ENCODE results near the gene FAM135A. TPM values are rescaled to one million over a fixed set of nuclear protein-coding genes. Genes with fewer than 3 reads are reported as not detected.
"Not testable (repeated sequence)": the region's sequence is repeated elsewhere in the genome, so short reads cannot be mapped to it uniquely, and the experiment has no call there.

The FAM135A gene
- total RNA-seq, 1 experiment from 2014 or later = 31.5 TPM

DNA sequence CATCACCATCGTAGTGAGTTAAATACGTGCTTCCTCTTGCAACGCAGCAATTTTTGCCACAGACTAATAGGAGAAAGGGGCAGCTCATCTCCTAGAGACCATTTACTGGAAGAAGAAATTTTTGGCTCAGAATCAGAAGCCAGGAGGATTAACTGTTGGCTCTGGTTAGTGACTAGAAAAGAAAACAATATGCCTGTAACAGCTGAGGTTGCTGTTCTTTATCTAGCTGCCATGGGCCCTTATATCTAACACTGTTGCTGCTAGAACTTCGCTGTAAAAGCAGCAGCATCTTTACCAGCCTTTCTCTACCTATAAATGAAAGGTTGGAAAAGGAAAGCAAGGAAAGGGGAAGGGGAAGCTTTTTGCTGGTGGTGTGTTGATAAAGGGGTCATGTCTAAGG is 65.9 kb downstream of the FAM135A start:
- H3K4me1 ChIP-seq (ENCODE audit: control insufficient read depth, insufficient read depth, low read length) = peaks cover 3% of the 10 kb centered on the region; the same call in 1 of the 2 replicates
- TF ChIP-seq, protein P1, sequence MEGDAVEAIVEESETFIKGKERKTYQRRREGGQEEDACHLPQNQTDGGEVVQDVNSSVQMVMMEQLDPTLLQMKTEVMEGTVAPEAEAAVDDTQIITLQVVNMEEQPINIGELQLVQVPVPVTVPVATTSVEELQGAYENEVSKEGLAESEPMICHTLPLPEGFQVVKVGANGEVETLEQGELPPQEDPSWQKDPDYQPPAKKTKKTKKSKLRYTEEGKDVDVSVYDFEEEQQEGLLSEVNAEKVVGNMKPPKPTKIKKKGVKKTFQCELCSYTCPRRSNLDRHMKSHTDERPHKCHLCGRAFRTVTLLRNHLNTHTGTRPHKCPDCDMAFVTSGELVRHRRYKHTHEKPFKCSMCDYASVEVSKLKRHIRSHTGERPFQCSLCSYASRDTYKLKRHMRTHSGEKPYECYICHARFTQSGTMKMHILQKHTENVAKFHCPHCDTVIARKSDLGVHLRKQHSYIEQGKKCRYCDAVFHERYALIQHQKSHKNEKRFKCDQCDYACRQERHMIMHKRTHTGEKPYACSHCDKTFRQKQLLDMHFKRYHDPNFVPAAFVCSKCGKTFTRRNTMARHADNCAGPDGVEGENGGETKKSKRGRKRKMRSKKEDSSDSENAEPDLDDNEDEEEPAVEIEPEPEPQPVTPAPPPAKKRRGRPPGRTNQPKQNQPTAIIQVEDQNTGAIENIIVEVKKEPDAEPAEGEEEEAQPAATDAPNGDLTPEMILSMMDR (IDR thresholded peaks at IDR 0.05) = no peak
- TF ChIP-seq SIN3A (IDR thresholded peaks at IDR 0.05; ENCODE audit: borderline replicate concordance, insufficient read depth, low read depth, low read length) (no peak), POLR2AphosphoS5 (IDR thresholded peaks at IDR 0.05; ENCODE audit: low read depth, low read length) (no peak), REST (IDR thresholded peaks at IDR 0.05; ENCODE audit: insufficient read depth in 1 of 2, low read depth in 2 of 2, low read length in 1 of 2) (no peak), TCF7L2 (IDR thresholded peaks at IDR 0.05; ENCODE audit: low read depth, low read length) (no peak)
- ChIA-PET POLR2A (interaction anchor here (0.6 kb wide), 1 partner anchor 13 kb away, joined by 3 read pairs; no protein-coding TSS in a partner anchor), CTCF (no interaction called here)
- in situ Hi-C loops (cut with HindIII; ENCODE audit: low pct_unique_long_range_greater_than_20kb, low sequenced_read_pairs) (no loop called here), intact Hi-C loops (cut with micrococcal nuclease; ENCODE audit: unreplicated experiment) (no loop called here)
- H3K27me3 ChIP-seq (ENCODE audit: control insufficient read depth, insufficient read depth, low read length) = no peaks in the 10 kb centered on the region
- H3K9me3 ChIP-seq (ENCODE audit: control insufficient read depth, insufficient read depth, low read depth, low read length) = no peaks in the 10 kb centered on the region
- ATAC-seq (no peak), DNase-seq (ENCODE audit: low read depth, low spot score) (no peak)
- H3K27ac ChIP-seq (ENCODE audit: low read length) = no peak overlapping the region
- H3K36me3 ChIP-seq (ENCODE audit: control insufficient read depth, insufficient read depth, low read length) = peaks cover 14% of the 10 kb centered on the region; the same call in 1 of the 2 replicates
- no TSS peak for BruUV-seq (replicated peaks)
- no peak overlapping the region for H3K4me3 ChIP-seq (ENCODE audit: low read depth in 2 of 2, low read length in 2 of 2)

- CTCF ChIA-PET; in situ Hi-C loops (cut with HindIII; ENCODE audit: low pct_unique_long_range_greater_than_20kb, low sequenced_read_pairs); BruUV-seq (replicated peaks); POLR2A ChIA-PET; H3K27ac ChIP-seq (ENCODE audit: low read length); H3K4me1 ChIP-seq (ENCODE audit: control insufficient read depth, insufficient read depth, low read length); H3K9me3 ChIP-seq (ENCODE audit: control insufficient read depth, insufficient read depth, low read depth, low read length); H3K27me3 ChIP-seq (ENCODE audit: control insufficient read depth, insufficient read depth, low read length); ATAC-seq; intact Hi-C loops (cut with micrococcal nuclease; ENCODE audit: unreplicated experiment); H3K36me3 ChIP-seq (ENCODE audit: control insufficient read depth, insufficient read depth, low read length); H3K4me3 ChIP-seq (ENCODE audit: low read depth in 2 of 2, low read length in 2 of 2); DNase-seq (ENCODE audit: low read depth, low spot score): not testable (repeated sequence)
Observed at GRCh38 chr6:70486638-70487037, 73.3 kb downstream of the FAM135A start.

- CTCF ChIA-PET = no interaction called here
Observed at GRCh38 chr6:70489364-70489763, 76.1 kb downstream of the FAM135A start.

More at GRCh38 chr6:70489364-70489763, 76.1 kb downstream of the FAM135A start:
- Histone ChIP-seq H3K27ac (ENCODE audit: low read length) (no peak overlapping the region), H3K4me3 (ENCODE audit: low read depth in 2 of 2, low read length in 2 of 2) (no peak overlapping the region), H3K27me3 (ENCODE audit: control insufficient read depth, insufficient read depth, low read length) (no peaks in the 10 kb centered on the region), H3K4me1 (ENCODE audit: control insufficient read depth, insufficient read depth, low read length) (no peaks in the 10 kb centered on the region), H3K9me3 (ENCODE audit: control insufficient read depth, insufficient read depth, low read depth, low read length) (no peaks in the 10 kb centered on the region), H3K36me3 (ENCODE audit: control insufficient read depth, insufficient read depth, low read length) (peaks cover 7% of the 10 kb centered on the region)
- no TSS peak for BruUV-seq (replicated peaks)
- POLR2A ChIA-PET = no interaction called here
- TF ChIP-seq REST (IDR thresholded peaks at IDR 0.05; ENCODE audit: insufficient read depth in 1 of 2, low read depth in 2 of 2, low read length in 1 of 2) = no peak
- TF ChIP-seq SIN3A (IDR thresholded peaks at IDR 0.05; ENCODE audit: borderline replicate concordance, insufficient read depth, low read depth, low read length) = no peak
- TF ChIP-seq POLR2AphosphoS5 (IDR thresholded peaks at IDR 0.05; ENCODE audit: low read depth, low read length) = no peak
- no peak for TF ChIP-seq TCF7L2 (IDR thresholded peaks at IDR 0.05; ENCODE audit: low read depth, low read length)
- TF ChIP-seq, protein P1 (IDR thresholded peaks at IDR 0.05) = no peak
- in situ Hi-C loops (cut with HindIII; ENCODE audit: low pct_unique_long_range_greater_than_20kb, low sequenced_read_pairs) = no loop called here
- ATAC-seq (no peak), DNase-seq (ENCODE audit: low read depth, low spot score) (no peak)
- intact Hi-C loops (cut with micrococcal nuclease; ENCODE audit: unreplicated experiment) = no loop called here

Data from Panc1 (cell line).